ENCODE data around the gene APMAP.
A peak's percentile ranks its signal among the peaks of the same experiment; 100 is the strongest.
"Not testable (repeated sequence)": the region's sequence is repeated elsewhere in the genome, so short reads cannot be mapped to it uniquely, and the experiment has no call there.

Gene APMAP

DNA sequence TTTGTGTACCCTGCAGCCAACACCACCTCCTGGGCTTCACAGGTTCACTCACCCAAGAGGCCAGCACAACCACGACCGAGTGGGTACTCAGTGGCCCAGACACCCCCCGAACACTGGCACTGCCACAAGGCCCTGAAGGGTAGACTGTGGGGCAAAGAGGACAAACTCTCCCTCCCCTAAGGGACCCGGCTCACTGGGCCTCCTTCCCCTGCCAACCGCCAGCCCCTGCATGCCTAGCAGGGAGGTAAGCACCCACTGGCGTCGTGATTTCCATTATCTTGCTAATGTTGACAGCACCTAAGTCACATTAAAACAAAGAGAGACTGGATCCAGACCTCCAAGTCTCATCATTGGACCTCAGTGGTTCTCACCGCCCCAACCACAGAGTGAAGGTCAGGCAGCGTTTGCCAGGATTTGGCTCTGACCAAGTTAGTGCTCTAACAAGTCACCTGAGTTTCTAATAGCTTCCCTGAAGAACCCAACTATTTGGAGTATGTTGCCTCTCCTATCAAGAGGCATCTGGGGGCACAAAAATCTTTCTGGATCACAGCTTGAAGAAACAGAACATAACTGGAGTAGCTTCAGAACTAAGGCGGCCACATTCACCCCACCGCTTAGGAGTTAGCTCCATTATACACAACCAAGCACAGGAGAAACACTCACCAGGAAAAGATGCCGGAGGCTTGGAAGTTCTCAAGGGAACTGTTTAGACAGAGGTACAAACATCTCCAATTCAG lies 14.0 kb upstream of the APMAP start:
- DNase-seq = no peak

DNA sequence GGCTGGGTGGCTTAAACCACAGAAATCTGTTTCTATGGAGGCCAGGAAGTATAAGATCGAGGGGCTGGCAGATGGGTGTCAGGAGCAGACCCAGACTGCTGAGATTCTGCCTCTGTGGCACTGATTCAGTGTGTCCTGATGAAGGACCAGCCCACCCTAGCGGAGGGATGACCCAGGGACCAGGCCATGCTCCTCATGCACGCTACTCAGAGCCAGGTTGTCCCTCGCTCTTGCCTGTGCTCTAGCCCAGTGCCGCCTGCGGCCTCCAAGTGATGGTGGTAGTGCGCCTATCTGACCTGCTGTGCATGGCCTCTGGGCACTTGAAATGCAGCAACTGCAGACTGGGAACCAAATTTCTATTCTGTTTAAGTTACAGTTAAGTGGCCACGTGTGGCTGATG lies 13.1 kb upstream of the APMAP start:
- no peak for DNase-seq

DNA sequence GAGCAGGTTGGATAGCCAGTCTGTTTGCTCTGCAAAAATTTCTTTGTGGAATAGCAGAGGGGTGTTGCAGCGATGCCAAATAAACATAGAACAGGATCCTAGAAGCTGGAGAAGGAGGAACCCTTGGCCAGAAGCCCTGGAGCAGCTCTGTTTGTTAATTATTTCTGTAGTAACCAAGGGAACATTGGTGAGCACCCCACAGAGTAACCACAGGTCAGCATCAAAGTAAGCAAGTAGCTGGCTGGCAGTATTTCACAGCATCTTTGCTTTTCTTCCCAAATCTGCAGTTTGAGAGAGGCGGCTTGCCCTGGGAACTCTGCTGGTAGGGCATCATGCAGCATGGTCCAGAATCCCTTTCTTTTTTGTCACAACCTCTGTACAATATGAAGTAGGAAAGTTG lies 12.7 kb upstream of the APMAP start:
- no peak for DNase-seq

DNA sequence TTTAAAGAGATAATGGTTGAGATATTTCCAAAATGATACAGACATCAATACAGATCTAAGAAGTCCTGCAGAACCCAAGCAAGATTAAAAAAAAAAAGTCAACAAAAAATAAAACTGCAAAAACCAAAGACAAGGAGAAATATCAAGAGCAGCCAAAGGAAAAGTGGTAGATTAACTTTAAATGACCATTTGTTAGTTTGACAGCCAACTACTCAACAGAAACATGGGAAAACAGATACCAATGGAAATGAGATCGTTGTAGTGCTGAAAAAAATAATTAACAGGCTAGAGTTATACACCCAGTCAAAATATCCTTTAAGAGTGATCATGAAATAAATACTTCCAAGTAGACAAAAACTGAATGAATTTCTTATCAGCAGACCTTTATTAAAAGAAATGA lies 10.5 kb upstream of the APMAP start:
- DNase-seq = no peak

DNA sequence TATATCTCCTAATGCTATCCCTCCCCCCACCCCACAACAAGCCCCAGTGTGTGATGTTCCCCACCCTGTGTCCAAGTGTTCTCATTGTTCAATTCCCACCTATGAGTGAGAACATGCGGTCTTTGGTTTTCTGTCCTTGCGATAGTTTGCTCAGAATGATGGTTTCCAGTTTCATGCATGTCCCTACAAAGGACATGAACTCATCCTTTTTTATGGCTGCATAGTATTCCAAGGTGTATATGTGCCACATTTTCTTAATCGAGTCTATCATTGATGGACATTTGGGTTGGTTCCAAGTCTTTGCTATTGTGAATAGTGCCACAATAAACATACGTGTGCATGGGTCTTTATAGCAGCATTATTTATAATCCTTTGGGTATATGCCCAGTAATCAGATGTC lies 8.8 kb upstream of the APMAP start:
- DNase-seq = not testable (repeated sequence)

DNA sequence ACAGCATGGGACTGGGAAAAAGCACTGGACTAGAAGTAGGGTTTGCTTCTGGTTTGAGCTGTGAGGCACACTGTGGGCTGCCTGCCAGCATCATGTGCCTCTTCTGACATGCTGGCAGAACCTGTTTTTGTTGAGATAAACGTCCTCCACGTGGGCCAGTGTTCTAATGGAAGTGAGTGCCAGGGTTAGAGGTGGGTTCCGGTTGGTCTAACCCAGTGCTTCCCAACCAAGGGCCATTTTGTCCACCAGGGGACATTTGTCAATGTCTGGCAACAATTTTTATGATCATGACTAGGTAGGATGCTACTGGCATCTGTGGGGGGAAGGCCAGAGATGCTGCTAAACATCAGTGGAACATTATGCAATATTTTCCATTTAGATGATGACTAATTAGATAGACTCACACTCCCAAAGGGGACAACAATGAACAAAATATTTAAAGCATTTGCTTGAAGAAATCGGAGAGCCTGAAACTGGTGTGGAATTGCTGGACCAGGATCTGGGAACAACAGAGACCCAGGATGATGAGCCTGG lies 7.8 kb upstream of the APMAP start:
- DNase-seq = no peak

DNA sequence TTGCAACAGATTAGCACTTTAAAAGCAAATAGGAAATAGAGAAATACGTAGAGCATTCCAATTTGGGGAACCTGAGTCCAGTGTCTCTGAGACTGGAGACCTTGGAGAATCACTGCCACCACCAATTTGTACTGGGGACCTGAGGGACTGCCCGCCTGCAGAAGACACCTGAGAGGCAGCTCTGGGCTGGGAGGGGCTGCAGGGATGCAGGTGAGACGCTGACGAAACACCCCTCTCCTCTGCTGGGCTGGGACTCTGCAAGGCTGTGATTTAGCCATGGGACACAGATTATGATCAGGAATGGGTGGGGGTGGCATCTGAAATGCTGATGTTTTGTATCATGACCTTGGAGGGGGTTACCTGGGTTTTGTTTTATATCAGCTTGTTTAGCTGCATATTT lies 7.0 kb upstream of the APMAP start:
- no peak for DNase-seq

DNA sequence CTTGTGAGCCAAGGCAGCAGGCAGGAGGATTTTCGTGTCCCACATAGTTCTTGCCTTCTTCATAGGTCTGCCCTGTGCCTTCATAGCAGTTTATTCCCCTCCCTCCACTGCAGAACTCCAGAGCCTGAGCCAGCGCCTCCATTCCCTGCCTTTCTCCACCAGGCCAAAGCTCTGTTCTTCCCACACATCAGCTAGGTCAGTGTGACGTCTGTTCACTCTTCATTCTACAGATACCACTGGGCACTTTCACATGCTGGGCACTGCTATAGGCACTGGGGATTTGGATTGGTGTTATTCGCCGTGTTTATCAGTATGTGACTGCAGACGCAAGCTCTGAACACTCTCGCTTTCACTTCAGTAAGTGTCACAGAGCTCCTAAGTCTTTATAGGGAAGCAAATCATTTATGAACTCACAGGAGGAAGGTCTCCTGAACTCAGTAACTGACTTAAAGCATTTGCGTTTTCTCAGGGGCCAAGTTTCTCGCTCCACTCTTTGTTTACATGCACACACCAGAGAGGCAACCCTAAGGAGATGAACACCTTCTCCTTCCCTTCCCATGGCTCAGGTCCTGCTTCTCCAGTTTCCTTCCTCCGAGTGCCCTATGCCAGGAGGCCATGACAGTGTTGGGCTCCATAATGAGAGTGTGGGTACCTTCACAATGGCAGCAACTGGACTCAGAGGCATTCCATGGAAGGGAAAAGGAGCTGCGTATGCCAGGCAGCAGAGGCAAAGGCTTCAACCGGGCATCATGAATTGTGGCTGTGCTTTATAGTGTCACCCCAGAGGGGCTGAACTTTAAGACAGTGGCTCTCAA lies 6.3 kb upstream of the APMAP start:
- DNase-seq = no peak

DNA sequence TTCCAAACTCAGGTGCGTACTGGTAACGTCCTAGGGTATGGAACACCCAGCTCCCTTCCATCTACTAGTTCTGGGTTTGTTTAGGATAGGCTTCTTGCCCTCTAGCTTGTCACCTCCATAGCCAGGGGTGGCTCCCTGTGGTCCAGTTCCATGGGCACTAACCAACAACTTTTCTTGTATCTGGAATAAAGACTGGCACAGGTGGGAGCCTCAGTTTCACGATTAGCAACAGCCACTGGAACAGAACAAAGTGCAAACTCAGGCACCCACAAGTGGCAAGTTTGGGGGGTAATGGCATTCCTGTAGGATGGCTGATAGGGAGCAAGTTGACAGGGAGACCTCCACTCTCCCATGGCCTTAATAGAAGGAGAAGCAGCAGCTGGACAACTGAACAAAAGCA lies 5.6 kb upstream of the APMAP start:
- DNase-seq = no peak

DNA sequence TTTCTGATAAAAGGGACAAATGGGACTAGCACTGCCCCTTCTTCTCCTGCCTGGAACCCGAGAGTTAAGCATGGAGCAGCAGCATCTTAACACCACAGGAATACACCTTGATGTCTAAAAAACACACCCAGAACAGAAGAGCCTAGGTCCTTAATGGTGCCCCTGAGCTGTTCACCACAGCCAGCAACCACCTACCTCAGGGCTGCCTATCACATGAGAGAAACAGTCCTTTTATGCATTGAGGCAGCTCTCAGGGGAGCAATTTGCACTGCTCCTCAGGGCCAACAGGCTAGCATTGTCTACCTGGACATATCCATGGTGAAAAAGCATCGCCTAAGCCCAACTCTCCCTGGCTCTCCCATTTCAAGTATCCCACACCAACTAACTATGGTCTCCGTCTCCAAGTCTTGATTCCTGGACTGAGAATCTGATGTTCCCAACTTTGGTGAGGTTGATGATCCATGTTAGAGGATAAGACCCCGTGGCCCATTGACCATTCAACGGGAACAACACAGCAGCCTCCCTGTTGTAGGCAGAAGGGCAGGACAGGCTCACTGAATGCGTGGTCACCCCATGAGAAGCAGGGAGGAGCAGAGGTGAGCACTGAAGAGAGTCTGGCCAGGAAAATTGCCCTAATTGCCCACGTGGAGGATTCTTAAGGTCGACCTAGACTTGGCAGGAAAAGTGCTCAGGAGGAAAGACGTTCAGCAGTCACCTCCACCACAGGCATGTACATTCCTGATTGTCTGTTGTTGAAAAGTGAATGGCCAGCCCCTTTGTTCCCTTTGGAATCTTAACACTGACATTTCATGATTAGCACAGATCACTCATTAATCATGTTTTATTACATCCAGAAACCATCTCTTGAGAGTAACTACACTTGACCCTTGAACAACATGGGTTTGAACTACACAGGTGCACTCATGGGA lies 4.2 kb upstream of the APMAP start:
- DNase-seq = no peak

DNA sequence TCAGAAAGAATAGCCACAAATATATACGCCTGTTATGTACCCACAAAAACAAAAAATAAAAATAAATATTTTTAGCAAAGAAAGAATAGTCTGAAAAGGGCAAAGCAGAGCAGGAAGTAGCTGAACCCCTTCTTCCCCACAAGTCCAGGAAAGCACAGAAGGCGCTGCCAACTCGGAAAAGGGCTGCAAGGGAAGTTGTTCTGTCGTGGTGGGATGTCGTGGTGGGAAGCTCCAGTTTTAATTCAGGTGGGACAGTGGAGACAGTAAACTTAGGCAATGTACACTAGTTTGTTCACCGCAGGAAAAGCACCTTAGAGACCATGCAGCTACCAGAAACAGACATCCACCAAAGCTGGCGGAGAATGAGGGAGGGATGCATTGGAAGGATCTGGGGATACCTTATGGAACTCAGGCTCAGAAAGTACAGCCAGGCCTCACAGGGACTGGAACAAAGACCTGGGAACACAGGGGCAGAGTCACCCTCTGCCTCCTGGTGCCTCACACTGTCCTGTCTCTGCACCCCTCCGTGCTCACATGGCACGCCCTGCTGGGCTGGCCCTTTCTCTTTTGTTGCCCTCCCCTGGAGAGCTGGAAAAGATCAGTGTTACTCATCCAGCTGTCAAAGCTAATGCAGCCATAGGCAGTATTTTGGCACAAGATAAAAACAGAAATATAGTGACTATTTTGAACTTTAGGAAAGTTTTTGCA lies 3.3 kb upstream of the APMAP start:
- no peak for DNase-seq

DNA sequence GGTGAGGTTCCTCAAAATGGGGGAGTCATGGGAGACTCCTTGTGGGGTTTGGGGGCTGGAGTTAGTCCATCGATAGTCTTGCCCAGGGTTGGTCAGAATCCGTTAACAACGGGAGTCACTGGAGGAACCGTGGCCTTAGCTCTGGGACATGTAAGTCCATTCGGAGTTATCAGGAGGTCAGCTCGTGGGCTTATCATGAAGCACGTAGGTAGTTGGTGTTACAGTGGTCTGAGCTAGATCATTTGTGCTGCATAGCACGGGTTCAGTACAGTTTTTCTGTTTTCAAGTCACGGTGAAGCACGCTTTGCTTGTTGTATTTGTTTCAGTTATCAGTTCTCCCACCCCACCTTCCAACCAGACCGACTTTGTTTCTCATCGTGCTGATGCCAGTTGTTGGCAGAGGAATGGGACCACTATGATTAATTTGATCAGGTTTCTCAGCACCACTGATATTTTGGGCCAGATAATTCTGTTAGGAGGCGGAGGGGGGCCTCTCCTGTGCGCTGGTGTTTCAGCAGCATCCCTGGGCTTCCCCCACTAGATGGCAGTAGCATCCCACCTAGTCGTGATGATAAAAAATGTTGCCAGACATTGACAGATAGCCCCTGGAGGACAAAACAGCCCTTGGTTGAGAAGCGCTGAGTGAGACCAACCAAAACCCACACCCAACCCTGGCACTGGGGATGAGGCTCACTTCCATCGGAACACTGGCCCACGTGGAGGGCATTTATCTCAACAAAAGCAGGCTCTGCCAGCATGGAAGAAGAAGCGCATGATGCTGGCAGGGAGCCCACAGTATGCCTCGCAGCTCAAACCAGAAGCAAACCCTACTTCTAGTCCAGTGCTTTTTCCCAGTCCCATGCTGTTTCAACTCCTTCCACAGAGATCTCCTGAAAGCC lies 2.2 kb upstream of the APMAP start:
- peak; percentile 86 to 89 for DNase-seq

DNA sequence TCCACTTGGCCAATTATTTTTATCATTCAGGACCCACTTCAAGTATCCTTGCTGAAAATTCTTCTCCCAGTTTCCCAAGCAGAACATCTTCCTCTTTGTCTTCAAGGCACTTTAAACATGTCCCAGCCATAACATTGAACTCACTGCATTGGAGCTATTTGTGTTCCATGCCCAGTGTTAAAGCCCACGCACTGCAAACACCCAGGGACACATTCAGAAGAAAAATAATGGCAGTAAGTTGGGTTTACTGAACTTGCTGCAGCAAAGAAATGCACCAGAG lies 1.6 kb upstream of the APMAP start:
- DNase-seq = no peak

DNA sequence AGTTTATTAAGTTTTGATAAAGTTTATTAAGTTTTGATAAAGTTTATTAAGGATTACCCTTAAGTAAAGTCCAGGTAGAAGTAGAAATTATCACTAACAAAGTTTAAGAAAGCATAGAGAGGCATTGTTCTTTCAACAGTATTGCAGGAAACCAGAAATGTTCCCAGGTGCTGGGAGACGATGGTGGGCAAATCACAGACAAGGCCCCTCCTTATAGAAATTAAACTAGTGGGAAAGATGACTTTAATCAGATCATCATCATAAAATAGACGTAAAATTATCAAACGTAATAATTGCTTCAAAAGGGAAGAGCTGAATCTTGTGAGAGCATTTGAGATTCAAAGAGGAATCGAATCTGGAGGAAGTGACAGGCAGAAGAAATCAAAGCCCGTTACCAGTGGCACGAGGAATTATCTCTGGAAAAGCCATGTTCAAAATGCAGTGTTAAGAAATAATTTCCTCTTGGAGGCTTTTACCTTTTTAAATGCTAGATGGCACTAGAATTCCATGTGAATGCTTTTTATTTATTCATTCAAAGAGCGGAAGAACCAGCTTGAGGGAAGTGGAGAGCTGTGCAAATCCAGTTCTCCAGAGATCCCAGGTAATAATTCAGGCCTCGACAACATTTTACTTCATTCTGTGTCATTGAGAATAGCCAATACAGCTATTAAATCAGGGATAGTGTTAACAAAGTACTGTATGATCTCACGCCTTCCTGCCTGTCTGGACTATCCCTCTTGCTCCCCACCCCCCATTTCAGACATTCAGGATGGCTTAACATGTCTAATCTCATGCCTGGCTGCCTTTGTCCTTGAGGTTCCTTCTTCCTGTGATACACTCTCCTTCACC lies 1.0 kb upstream of the APMAP start:
- DNase-seq = no peak

DNA sequence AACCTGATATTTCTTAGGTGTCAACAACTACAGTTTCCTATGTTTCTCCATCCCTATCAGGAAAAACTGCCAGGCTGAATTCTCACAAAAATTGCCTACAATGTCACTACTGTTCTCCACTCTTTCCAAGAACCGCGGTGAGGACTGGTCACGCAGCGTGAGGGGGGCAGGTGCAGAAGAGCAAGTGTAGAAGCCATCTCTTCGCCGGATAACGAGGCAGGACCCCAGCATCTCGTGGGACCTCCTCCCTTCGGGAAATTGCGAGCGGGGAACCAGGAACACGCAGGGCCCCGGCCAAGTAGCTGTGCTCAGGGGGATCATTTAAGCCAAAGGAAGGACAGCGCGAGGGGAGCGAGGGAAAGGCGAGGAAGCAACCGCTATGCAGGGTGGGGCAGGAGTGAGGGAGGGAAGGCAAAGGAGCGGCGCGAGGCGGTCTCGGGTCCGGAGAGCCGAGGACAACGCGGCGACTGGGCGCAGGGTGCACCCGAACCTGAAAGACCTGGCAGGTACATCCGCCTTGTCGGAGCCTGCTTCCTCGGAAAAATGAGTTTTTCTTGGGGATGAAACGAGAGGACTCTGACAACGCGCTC lies 559 bp downstream of the APMAP start:
- no peak for DNase-seq

DNA sequence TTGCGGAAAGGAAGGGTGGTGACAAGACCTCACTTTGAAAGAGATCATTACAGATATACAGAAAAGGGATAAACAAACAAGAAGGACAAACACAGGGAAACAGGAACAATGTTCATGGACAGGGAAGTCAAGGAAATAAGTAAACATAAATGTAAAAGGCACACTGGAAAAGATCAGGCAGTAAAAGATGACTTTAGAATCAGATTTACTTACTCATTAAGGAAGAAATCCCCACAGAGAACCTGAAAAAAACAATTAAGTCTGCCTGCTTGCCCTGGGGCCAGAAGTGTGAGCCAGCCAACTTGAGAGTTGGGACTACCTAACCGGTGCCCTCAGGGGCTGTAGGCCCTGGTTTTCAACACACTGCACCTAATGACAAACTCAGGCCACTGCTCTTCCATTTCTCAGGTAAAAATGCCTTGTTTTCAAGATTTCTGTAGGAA lies 1.7 kb downstream of the APMAP start:
- DNase-seq = no peak

DNA sequence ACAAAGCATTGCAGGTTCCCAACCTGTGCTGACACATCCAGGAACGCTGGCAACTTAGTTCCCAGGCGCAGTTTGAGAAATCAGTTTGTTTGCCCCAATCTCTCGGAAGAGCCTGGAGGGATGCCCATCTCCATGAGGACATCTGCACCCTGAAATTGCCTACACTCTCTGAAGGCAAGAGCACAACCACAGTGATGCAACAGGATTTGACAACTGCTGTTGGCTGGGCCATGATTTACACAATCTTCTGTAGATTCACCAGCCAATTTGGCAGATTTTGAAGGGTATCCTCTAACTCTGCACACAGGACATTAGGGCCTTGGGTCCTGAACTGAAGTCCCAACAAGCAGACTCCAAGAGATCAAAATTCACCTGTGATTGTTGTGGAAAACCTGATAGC lies 3.4 kb downstream of the APMAP start:
- no peak for DNase-seq

DNA sequence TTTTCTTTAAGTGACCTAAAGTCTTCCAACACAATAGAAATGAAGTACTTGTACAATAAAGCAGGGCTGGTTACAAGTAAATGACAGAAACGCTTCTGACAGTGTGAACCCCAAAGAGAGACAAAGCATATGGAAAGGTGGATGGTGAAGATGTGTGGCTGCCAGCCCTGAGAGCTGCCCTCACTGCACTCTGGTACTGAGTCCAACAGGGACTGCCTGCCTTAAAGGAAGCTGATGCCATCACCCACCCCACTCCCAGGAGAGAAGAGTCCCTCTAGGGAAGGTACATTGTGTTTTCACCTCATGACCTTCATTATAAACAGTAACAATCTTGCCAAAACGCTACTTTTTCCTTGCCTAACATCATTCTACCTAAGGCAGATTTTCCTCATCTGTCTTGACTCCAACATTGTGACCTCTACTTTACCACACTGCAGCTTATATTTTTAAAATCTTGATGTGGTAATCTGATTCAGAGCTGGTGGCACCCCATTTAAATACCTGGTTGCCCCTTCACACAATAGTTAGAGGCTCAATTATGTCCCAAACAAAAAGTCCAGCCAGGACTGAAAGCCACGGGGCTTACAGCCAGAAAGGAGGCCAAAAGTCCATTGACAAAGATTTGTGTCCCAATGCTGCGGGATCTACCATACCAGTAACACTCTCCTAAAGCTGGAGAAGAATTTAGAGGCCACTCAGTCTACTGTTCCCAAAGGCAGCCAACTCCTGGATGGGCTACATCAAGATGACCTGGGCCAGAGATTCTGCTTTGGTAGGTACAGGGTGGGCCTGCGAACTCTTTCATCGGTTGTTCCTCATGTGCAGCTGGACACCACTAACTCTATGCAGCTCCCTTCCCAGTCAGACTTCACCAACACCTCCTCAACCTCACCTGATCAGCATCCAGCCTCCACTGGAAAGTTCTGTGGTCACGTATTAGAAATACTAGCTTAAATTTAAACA lies 4.4 kb downstream of the APMAP start:
- DNase-seq = no peak

DNA sequence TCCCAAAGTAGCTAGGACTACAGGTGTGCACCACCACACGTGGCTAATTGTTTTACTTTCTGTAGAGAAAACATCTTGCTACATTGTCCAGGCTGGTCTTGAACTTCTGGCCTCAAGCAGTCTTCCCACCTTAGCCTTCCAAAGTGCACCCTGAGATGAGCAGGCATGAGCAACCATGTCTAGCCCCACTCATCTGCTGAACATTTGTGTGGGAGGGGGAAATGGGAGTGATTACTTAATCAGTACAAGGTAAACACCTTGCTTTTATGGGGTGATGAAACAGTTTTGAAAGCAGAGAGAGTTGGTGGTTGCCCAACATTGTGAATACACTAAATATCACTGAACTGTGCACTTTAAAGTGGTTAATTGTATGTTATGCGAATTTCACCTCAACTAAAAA lies 5.3 kb downstream of the APMAP start:
- no peak for DNase-seq

All from CD4-positive, alpha-beta T cell treated with Interleukin-4 for 1 hour (primary cell).